Omental fat pad (tissue), 4 donors: ENCODE measurements around the gene NFKBIA. TPM values are rescaled to one million over a fixed set of nuclear protein-coding genes. Genes with fewer than 3 reads are reported as not detected.
A peak's percentile ranks its signal among the peaks of the same experiment; 100 is the strongest.

ENCODE experiments used
- ATAC-seq: fragments of 150-250 bp; one replicate; pipeline ENCODE4 v1.9.1; 2016; ENCODE audit warnings: mild to moderate bottlenecking, moderate library complexity; ENCODE audit not compliant: low FRiP score
- DNase-seq: peaks from one replicate; pipeline ENCODE4 v3.0.0-alpha.2; 2019; ENCODE audit warnings: low spot score
- total RNA-seq, 4 donors: library from RNA; depleted of rRNA; stranded (reverse); fragments of >200 nt; gene quantifications; one replicate each; pipeline ENCODE4 v1.1.0, GENCODE V29; 2016
- TF ChIP-seq, protein P1 (sequence below), 3 donors: fragments of 450-650 bp; IDR thresholded peaks; one replicate each; pipeline ENCODE4 v1.5.1; 2016 to 2017; ENCODE audit warnings: antibody characterized with exemption in 3 of 3, mild to moderate bottlenecking in 3 of 3, moderate library complexity in 2 of 3

Gene NFKBIA
- total RNA-seq, 4 donors from 2014 or later = 291 to 1,245 (median 645) TPM

DNA sequence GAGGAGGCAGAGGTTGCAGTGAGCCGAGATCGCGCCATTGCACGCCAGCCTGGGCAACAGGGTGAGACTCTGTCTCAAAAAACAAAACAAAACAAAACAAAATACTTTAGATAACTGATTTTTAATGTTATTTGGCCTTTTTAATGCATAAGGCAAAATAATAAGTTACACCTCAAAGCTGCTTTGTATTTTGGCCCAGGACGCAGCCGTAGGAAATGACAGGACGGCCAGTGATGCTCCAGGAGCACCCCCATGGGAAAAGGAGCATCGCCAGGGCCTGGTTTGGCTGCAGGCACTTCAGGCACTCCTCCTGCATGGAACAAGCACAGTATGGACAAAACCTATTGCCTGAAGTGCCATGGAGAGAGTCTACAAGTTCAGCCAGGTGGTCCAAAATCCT is 3.5 kb upstream of the NFKBIA start:
- no peak for ATAC-seq
- TF ChIP-seq, protein P1, sequence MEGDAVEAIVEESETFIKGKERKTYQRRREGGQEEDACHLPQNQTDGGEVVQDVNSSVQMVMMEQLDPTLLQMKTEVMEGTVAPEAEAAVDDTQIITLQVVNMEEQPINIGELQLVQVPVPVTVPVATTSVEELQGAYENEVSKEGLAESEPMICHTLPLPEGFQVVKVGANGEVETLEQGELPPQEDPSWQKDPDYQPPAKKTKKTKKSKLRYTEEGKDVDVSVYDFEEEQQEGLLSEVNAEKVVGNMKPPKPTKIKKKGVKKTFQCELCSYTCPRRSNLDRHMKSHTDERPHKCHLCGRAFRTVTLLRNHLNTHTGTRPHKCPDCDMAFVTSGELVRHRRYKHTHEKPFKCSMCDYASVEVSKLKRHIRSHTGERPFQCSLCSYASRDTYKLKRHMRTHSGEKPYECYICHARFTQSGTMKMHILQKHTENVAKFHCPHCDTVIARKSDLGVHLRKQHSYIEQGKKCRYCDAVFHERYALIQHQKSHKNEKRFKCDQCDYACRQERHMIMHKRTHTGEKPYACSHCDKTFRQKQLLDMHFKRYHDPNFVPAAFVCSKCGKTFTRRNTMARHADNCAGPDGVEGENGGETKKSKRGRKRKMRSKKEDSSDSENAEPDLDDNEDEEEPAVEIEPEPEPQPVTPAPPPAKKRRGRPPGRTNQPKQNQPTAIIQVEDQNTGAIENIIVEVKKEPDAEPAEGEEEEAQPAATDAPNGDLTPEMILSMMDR (IDR thresholded peaks at IDR 0.05) = no peak
- no peak for DNase-seq

DNA sequence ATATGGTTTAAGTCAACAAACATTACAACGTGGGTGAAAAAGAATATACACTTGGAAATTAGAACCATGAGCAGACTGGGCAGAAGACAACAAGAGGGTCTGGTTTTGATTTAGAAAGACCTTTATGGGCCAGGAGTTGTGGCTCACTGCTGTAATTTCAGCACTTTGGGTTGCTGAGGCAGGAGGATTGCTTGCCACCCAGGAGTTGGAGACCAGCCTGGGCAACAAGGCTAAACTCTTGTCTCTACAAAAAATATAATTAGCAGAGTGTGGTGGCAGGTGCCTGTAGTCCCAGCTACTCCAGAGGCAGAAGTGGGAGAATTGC is 2.7 kb upstream of the NFKBIA start:
- ATAC-seq = no peak
- TF ChIP-seq, protein P1 (IDR thresholded peaks at IDR 0.05) = no peak
- no peak for DNase-seq

- TF ChIP-seq, protein P1 (IDR thresholded peaks at IDR 0.05) = peak in 2 of 3 donors; percentile 18 to 49
- no peak for DNase-seq
- ATAC-seq = no peak
Observed at GRCh38 chr14:35406506-35407305, 2.2 kb upstream of the NFKBIA start.

GRCh38 chr14:35406090-35406489 is 1.5 kb upstream of the NFKBIA start:
- no peak for DNase-seq
- ATAC-seq = no peak

DNA sequence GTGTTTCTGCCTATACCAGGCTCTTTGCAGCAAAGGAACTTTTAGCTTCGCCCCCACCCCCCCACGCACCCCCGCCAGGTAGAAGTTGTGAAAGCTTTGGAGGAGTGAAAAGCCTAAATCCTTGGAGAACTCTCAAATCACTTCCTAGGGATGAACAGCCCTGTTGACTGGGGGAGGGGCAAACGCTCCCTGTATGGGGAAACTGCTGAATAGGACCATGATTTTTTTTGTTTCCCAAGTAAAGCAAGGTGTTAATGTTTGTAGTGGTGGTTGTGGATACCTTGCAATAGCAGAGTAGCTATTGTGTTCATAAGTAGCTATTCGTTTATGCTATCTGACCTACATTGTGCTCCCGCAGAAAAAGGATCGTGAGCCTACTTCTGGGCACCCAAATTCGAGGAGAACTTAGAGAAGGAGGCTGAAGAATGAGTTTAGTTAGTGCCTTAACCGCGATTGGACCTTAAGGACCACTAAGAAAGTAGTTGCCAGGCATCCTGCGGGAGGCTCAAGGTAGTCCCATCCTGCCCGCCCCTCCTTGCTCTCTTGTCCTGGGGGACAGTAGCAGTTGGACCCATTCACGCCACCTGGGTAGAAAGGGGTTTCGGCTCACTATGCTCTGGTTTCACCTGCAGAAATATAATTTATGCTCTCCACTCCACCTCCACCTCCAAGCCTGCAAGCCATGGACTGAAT is 901 bp upstream of the NFKBIA start:
- ATAC-seq = no peak
- DNase-seq = peak; percentile 31
- TF ChIP-seq, protein P1 (IDR thresholded peaks at IDR 0.05) = no peak

More at GRCh38 chr14:35406090-35406489, 1.5 kb upstream of the NFKBIA start:
- TF ChIP-seq, protein P1 (IDR thresholded peaks at IDR 0.05) = no peak

- DNase-seq = peak; percentile 87
- TF ChIP-seq, protein P1 (IDR thresholded peaks at IDR 0.05) = no peak
- ATAC-seq = peak; percentile 58
Observed at GRCh38 chr14:35403603-35404448, 723 bp downstream of the NFKBIA start.
